GM12875 (cell line): ENCODE data around the gene C1QTNF5.

Source experiments
- H3K4me3 ChIP-seq: one replicate; pipeline ENCODE4 v1.5.1; 2011; ENCODE audit warnings: low read depth, low read length, control low read depth
- TF ChIP-seq, protein P1 (sequence below): IDR thresholded peaks from 2 replicates; pipeline ENCODE4 v1.5.1; 2011; ENCODE audit warnings: low read depth, mild to moderate bottlenecking, control low read depth, inconsistent platforms, low read length, moderate library complexity, borderline replicate concordance; ENCODE audit not compliant: insufficient read depth

The C1QTNF5 gene

DNA sequence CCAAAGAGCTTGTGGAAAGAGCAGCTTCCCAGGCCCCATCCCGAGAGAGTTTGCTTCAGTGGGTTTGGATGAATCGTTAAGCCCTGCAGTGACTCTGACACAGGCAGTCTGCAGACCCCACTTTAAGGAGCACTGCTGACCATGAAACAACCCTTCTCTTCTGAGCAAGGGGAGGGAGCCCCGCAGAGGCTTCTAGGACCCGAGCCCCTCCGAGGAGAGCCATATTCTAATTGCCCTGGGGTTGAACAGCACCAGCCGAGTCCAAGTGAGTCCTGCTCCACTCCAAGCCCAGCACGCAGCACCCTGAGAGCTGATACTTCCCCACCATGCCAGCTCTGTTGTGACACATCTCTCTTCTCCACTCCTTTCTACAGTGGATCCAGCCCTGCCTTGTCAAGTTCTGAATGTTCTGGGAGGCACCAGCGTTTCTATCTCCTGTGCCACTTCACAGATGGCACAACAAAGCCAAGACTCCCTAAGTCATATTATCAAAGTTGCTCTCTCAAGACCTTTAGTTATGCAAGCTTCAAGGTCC lies 30.5 kb upstream of the C1QTNF5 start:
- H3K4me3 ChIP-seq = no peak overlapping the region
- TF ChIP-seq, protein P1, sequence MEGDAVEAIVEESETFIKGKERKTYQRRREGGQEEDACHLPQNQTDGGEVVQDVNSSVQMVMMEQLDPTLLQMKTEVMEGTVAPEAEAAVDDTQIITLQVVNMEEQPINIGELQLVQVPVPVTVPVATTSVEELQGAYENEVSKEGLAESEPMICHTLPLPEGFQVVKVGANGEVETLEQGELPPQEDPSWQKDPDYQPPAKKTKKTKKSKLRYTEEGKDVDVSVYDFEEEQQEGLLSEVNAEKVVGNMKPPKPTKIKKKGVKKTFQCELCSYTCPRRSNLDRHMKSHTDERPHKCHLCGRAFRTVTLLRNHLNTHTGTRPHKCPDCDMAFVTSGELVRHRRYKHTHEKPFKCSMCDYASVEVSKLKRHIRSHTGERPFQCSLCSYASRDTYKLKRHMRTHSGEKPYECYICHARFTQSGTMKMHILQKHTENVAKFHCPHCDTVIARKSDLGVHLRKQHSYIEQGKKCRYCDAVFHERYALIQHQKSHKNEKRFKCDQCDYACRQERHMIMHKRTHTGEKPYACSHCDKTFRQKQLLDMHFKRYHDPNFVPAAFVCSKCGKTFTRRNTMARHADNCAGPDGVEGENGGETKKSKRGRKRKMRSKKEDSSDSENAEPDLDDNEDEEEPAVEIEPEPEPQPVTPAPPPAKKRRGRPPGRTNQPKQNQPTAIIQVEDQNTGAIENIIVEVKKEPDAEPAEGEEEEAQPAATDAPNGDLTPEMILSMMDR = no peak

DNA sequence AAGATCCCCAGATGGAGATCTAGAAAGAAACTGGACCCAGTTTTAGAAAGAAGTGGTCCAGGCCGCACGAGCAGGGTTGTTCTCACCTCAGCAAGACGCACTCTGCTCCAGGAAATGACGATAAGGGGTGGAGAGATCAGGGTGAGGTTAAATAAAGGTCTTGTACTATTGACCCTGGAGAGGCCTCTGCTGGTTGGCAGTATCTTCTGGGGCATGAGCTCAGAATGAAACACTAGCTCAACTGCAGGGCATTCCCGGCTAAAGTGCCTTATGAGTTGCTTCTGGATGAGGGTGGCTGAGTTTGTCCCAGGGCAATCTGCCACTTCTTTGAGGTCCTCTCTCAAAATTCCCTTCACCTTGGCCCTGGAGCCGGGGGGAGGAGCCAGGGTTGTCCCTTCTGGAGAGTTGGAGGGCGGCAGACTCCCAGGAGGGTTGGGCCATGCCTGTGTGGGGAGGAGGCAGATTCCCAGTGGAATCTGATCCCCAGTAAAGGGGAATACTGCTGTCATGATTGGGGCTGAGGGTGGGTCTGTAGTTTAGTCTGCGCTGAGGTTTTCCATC lies 29.9 kb upstream of the C1QTNF5 start:
- TF ChIP-seq, protein P1 = no peak
- no peak overlapping the region for H3K4me3 ChIP-seq

DNA sequence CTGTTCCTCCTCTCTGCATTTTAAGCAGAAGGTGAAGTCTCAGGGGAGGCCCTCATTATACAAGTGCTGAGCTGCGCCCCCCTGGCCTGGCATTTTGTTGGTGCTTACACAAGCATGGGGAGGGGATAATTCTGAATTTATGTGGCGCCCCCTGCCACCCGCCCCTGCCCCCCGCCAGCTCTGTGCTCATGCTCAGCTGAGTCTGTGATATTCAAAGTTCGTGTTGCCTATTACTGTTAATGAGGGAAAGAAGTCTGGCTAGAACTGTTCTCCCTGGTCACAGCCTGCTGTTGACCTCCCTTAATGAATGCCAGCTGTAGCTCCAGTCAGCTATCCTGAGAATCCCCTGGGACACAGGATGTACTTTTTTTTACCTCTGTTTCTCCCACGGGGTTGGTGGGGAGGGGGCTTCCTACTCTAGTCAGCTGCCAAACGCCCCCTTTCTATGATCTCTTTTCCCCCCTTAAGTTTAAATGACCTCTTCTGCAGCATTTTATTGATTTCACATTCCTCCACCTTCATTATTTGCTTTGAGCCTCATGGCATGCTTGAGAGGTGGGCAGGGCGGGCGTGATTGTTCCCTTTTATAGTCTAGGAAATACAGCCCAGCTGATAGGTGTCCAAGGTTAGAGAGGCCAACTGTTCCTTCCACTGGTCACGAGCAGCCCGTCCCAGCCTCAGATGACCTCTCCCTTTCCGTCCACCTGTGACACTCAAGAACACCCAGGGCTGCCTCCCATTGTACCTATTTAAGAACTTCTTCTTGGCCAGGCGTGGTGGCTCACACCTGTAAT lies 28.6 kb upstream of the C1QTNF5 start:
- no peak overlapping the region for H3K4me3 ChIP-seq
- TF ChIP-seq, protein P1 = no peak

DNA sequence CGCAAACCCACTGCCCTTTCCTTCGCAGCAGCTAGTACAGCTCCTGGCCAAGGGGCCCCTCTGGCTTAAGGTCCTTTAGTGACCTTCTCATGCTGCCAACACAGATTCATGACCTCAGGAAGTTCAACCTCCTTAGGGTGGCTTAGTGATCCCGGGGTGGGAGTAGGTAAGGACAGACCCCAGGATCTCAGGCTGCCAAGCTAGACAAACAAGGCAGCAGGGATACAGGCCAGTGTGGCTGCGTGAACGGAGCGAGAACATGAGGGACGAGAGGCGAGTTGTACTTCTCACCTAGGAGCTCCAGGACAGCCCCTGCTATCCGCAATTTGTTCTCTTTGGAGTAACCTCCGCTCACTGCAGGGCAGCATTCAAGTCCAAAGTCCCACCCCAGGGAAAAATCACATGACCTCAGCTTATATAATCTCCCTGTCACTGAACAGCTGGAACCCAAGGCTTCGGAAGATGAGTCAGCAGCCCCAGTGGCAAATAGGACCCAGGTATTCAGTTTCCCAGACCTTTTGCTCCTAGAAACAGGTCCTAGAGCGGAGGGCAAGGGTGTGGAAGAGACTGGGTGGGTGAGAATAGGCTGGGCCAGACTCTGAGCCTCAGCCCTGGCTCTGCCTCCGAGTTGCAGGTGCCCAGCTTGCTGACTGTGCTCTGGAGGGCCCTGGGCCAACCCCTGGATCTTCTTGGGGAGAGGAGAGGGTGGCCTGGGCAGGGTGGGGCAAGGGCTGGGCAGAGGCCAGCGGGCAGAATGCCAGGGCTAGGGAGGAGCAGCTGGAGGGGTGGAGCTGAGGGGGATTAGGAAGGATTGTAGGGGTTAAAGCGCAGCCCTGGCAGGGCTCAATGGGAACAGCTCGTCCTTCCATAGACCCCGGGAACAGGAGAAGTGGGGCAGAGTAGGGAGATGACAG lies 27.7 kb upstream of the C1QTNF5 start:
- no peak overlapping the region for H3K4me3 ChIP-seq
- TF ChIP-seq, protein P1 = no peak

DNA sequence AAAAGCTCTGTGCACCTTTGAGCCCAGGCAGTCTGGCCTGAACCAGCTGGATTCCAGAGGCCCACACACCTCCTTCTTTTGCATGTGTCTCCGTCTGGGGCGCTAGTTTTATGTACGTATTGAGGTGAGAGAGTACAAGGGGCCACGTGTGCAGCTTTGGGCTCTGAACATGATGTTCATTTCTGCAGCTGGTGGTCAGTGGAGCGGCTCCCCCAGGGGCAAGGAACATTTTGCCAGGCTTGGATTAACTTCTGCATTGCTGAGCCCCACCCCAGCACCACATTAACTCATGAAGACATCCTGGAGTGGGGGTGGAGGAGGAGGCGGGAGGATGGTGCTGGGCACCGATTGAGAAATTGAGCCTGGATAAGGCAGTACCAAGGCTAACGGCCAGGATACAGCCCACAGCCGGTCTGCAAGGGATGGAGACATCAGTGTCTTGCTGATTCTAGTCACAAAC lies 27.0 kb upstream of the C1QTNF5 start:
- TF ChIP-seq, protein P1 = no peak
- H3K4me3 ChIP-seq = no peak overlapping the region

DNA sequence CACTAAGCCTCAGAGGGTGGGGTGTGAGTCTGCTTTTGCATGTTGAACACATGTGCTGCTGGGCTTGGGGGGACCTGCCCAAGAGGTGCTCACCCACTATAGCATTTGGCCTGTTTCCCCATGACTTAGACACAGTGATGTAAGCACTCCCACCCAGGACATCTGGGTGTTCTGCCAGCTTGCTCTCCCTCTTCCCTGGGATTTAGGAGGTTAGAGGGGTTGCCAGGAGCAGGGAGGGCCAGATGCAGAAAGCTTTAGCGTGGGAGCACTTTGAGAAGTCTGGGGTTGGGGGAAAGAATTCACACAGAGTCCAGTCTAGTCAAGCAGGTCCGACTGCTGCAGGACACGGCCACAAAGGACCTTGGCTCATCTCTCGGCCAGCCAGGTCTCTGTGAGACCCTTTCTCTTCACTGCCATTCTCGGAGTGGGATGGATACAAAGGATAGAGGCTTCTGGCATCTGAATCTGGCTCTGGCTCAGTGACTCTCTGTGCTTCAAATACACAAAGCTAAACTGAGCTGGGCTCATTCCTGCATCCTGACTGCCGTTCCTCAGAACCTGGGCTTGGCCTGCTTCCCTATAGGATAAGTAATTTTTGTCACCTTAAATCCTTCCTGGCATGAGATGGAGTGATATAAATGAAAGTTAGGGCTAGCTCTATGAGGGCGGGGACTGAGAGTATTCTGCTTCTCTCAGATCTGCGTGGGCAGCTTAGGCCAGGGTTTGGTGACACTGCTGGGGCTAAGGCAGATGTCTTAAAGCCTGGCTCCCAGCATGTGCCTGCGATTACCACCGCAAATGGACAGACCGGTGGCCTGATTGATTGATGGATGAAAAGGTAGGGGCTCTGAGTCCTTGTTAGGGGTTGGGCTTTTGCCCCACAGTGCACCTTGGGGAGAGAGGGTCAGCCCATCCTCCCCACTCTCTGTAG lies 26.3 kb upstream of the C1QTNF5 start:
- no peak overlapping the region for H3K4me3 ChIP-seq
- TF ChIP-seq, protein P1 = no peak
